Measurements from ENCODE around the gene EEF1A1. TPM values are rescaled to one million over a fixed set of nuclear protein-coding genes. Genes with fewer than 3 reads are reported as not detected.
A peak's percentile ranks its signal among the peaks of the same experiment; 100 is the strongest.
"Not testable (repeated sequence)": the region's sequence is repeated elsewhere in the genome, so short reads cannot be mapped to it uniquely, and the experiment has no call there.

The EEF1A1 gene
- total RNA-seq, 1 experiment from 2014 or later: 12,560 TPM

DNA sequence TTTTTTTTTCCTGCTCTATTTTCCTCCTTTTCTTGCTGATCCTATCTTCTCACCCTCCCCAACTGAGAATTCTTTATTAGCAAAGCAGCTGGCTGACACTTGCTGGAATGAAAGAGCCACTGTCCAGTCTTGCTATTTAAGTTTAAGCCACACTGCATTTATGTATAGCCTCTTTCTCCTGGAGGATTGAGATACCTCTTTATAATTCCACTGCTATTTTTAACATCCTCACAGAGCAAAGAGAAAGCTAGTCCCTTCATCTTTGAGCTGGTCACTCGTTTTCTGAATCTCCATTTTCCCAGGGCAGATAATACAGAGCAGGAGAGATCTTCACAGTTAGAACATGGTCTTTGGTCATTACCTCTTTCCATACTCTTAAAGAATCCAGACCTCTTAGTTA, 36.0 kb upstream of the EEF1A1 start:
- Histone ChIP-seq H3K79me2 (ENCODE audit: insufficient read depth, low read length) (no peaks in the 10 kb centered on the region), H3K4me1 (ENCODE audit: control insufficient read depth in 1 of 2, insufficient read depth in 2 of 2, low read length in 2 of 2) (peaks cover 7 to 21% of the 10 kb centered on the region in 2 experiments; a peak in 3 of 4 replicates), H3K4me2 (ENCODE audit: low read length) (no peak overlapping the region), H3K9me3 (ENCODE audit: control insufficient read depth in 1 of 2, insufficient read depth in 1 of 2, low read depth in 1 of 2, low read length in 2 of 2) (no peaks in the 10 kb centered on the region), H3K4me3 (replicated peaks in 1 of 2; ENCODE audit: low read depth in 1 of 2, low read length in 2 of 2) (no peak overlapping the region), H3K36me3 (ENCODE audit: control insufficient read depth in 1 of 2, insufficient read depth in 2 of 2, low read length in 2 of 2) (no peaks in the 10 kb centered on the region), H2AFZ (ENCODE audit: low read depth, low read length, poor library complexity, severe bottlenecking) (no peak overlapping the region), H4K20me1 (ENCODE audit: insufficient read depth) (no peaks in the 10 kb centered on the region), H3K9ac (ENCODE audit: low read length) (no peak overlapping the region), H3K27me3 (ENCODE audit: insufficient read depth, low read length) (no peaks in the 10 kb centered on the region), H3K27ac (ENCODE audit: low read depth, low read length) (no peak overlapping the region), H3K9me2 (ENCODE audit: insufficient read depth) (no peaks in the 10 kb centered on the region)
- ChIA-PET RAD21 (ENCODE audit: low non-redundant PET in 1 of 2, low total read pairs in 2 of 2, uncharacterized antibody in 2 of 2, unreplicated experiment in 2 of 2) (no interaction called here), POLR2A (interaction anchor here (1.2 to 4.0 kb wide), 2 partner anchors 36 to 42 kb away, joined by 4 to 20 read pairs; partner anchors contain the start of gene EEF1A1), CTCF (interaction anchor here (1.2 kb wide), 1 partner anchor 10 kb away, joined by 3 read pairs; no protein-coding TSS in a partner anchor)
- DNase-seq (ENCODE audit: low read depth, low spot score) (no peak), ATAC-seq (no peak)
- TF ChIP-seq POLR2A (IDR thresholded peaks at IDR 0.05; ENCODE audit: borderline replicate concordance, extremely low read depth, insufficient read depth, insufficient read length) (no peak), ELF1 (IDR thresholded peaks at IDR 0.05; ENCODE audit: borderline replicate concordance, low read depth) (no peak)
- intact Hi-C loops (cut with micrococcal nuclease): no loop called here
- BruUV-seq (replicated peaks): no TSS peak

GRCh38 chr6:73555380-73555949, 34.6 kb upstream of the EEF1A1 start:
- H3K4me3 ChIP-seq (replicated peaks in 1 of 2; ENCODE audit: low read depth in 1 of 2, low read length in 2 of 2); H3K79me2 ChIP-seq (ENCODE audit: insufficient read depth, low read length); H3K27ac ChIP-seq (ENCODE audit: low read depth, low read length); DNase-seq (ENCODE audit: low read depth, low spot score); RAD21 ChIA-PET (ENCODE audit: low non-redundant PET in 1 of 2, low total read pairs in 2 of 2, uncharacterized antibody in 2 of 2, unreplicated experiment in 2 of 2); H3K9ac ChIP-seq (ENCODE audit: low read length); BruUV-seq (replicated peaks); intact Hi-C loops (cut with micrococcal nuclease); H3K9me2 ChIP-seq (ENCODE audit: insufficient read depth); H4K20me1 ChIP-seq (ENCODE audit: insufficient read depth); H2AFZ ChIP-seq (ENCODE audit: low read depth, low read length, poor library complexity, severe bottlenecking); H3K36me3 ChIP-seq (ENCODE audit: control insufficient read depth in 1 of 2, insufficient read depth in 2 of 2, low read length in 2 of 2); H3K9me3 ChIP-seq (ENCODE audit: control insufficient read depth in 1 of 2, insufficient read depth in 1 of 2, low read depth in 1 of 2, low read length in 2 of 2); ATAC-seq; CTCF ChIA-PET; POLR2A ChIA-PET; H3K27me3 ChIP-seq (ENCODE audit: insufficient read depth, low read length); H3K4me2 ChIP-seq (ENCODE audit: low read length): not testable (repeated sequence)
- peaks cover 9 to 27% of the 10 kb centered on the region in 2 experiments; a peak in 3 of 4 replicates for H3K4me1 ChIP-seq (ENCODE audit: control insufficient read depth in 1 of 2, insufficient read depth in 2 of 2, low read length in 2 of 2)

DNA sequence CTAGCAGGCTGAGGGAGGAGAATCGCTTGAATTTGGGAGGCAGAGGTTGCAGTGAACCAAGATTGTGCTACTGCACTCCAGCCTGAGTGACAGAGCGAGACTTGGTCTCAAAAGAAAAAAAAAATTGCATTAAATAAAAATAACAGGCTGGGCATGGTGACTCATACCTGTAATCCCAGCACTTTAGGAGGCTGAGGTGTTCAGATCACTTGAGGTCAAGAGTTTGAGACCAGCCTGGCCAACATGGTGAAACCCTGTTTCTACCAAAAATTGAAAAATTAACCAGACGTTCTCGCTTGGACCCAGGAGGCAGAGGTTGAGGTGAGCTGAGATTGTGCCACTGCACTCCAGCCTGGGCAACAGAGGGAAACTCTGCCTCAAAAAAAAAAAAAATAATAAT, 30.3 kb upstream of the EEF1A1 start:
- Histone ChIP-seq H3K4me1 (ENCODE audit: control insufficient read depth in 1 of 2, insufficient read depth in 2 of 2, low read length in 2 of 2) (peaks cover 5 to 18% of the 10 kb centered on the region in 2 experiments; a peak in 3 of 4 replicates), H3K4me2 (ENCODE audit: low read length) (peak overlapping the region; percentile 42; the same call in 1 of the 2 replicates)
- H3K4me3 ChIP-seq (replicated peaks in 1 of 2; ENCODE audit: low read depth in 1 of 2, low read length in 2 of 2); CTCF ChIA-PET; H4K20me1 ChIP-seq (ENCODE audit: insufficient read depth); H2AFZ ChIP-seq (ENCODE audit: low read depth, low read length, poor library complexity, severe bottlenecking); H3K27me3 ChIP-seq (ENCODE audit: insufficient read depth, low read length); DNase-seq (ENCODE audit: low read depth, low spot score); H3K79me2 ChIP-seq (ENCODE audit: insufficient read depth, low read length); H3K9me2 ChIP-seq (ENCODE audit: insufficient read depth); BruUV-seq (replicated peaks); intact Hi-C loops (cut with micrococcal nuclease); POLR2A ChIA-PET; H3K27ac ChIP-seq (ENCODE audit: low read depth, low read length); H3K36me3 ChIP-seq (ENCODE audit: control insufficient read depth in 1 of 2, insufficient read depth in 2 of 2, low read length in 2 of 2); RAD21 ChIA-PET (ENCODE audit: low non-redundant PET in 1 of 2, low total read pairs in 2 of 2, uncharacterized antibody in 2 of 2, unreplicated experiment in 2 of 2); H3K9me3 ChIP-seq (ENCODE audit: control insufficient read depth in 1 of 2, insufficient read depth in 1 of 2, low read depth in 1 of 2, low read length in 2 of 2); H3K9ac ChIP-seq (ENCODE audit: low read length): not testable (repeated sequence)
- ATAC-seq: 0 out of 2 replicates have a peak, but pooled peaks have one; percentile 31
